AG04450 (cell line): ENCODE results near the gene STYX. TPM values are rescaled to one million over a fixed set of nuclear protein-coding genes. Genes with fewer than 3 reads are reported as not detected.
"Not testable (repeated sequence)": the region's sequence is repeated elsewhere in the genome, so short reads cannot be mapped to it uniquely, and the experiment has no call there.

Source experiments
- CTCF ChIA-PET: fragments of 300-600, 350-600 bp; formaldehyde crosslinking; extraction: SDS; loops from one replicate; lab custom pipeline; 2022; ENCODE audit warnings: antibody characterized with exemption, inconsistent platforms; lab: Charles Lee
- POLR2A ChIA-PET: fragments of 350-600 bp; formaldehyde crosslinking; extraction: SDS; loops from one replicate; lab custom pipeline; 2021; ENCODE audit warnings: antibody characterized with exemption, inconsistent platforms; lab: Yijun Ruan, JAX
- DNase-seq: peaks from one replicate; pipeline ENCODE4 v3.0.0-alpha.2; 2011; ENCODE audit warnings: low read depth, low spot score
- H3K27ac ChIP-seq: one replicate; pipeline ENCODE4 v1.5.1; 2012; ENCODE audit warnings: low read depth, low read length, control low read depth
- H3K27me3 ChIP-seq: one replicate; pipeline ENCODE4 v1.6.0; 2012; ENCODE audit warnings: low read length; ENCODE audit not compliant: control insufficient read depth, insufficient read depth
- H3K4me3 ChIP-seq: 2 replicates; pipeline ENCODE4 v1.5.1; 2011; ENCODE audit warnings: mild to moderate bottlenecking, low read depth, low read length, control low read depth
- H3K9me3 ChIP-seq: 2 replicates; pipeline ENCODE4 v1.5.1; 2012; ENCODE audit warnings: low read length; ENCODE audit not compliant: control insufficient read depth, insufficient read depth
- polyA plus RNA-seq: library from polyadenylated mRNA; depleted of rRNA; stranded (reverse); fragments of >200 nt; gene quantifications from 2 replicates; pipeline ENCODE4 v1.2.3, GENCODE V29; 2011
- TF ChIP-seq, protein P1 (sequence below): IDR thresholded peaks from 2 replicates; pipeline ENCODE4 v1.5.1; 2011; ENCODE audit warnings: low read depth, low read length, control low read depth, inconsistent platforms

Gene STYX
- polyA plus RNA-seq, 1 experiment = 13.1 TPM

DNA sequence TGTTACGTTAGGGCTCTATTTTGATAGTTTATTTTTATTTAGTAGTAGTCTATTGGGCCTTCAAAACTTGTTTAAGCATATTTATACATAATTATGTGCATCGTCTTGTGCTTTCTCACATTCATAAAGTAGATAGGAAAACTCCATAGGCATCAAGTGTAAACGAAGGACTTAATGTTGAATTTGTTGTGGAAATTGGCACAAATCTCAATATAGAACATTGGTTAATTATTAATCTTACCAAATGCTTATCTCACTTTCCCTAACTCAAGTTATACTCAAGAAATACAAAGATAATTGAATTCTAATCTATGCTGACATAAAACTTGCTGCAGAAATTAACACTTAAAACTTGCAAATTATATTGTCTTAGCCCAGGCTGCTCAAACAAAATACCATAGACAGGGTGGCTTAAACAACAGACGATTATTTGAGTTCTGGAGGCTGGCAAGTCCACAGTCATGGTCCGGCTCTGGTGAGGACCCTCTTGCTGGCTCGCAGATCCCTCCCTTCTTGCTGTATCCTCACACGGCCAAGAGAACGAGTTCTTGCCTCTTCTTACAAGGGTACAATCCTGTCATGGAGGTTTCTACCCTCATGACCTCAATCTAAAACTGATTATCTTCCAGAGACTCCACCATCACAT lies 18.8 kb downstream of the STYX start:
- Histone ChIP-seq H3K27me3 (no peaks in the 10 kb centered on the region), H3K9me3 (no peaks in the 10 kb centered on the region), H3K4me3 (no peak overlapping the region), H3K27ac (no peak overlapping the region)
- no peak for DNase-seq
- TF ChIP-seq, protein P1, sequence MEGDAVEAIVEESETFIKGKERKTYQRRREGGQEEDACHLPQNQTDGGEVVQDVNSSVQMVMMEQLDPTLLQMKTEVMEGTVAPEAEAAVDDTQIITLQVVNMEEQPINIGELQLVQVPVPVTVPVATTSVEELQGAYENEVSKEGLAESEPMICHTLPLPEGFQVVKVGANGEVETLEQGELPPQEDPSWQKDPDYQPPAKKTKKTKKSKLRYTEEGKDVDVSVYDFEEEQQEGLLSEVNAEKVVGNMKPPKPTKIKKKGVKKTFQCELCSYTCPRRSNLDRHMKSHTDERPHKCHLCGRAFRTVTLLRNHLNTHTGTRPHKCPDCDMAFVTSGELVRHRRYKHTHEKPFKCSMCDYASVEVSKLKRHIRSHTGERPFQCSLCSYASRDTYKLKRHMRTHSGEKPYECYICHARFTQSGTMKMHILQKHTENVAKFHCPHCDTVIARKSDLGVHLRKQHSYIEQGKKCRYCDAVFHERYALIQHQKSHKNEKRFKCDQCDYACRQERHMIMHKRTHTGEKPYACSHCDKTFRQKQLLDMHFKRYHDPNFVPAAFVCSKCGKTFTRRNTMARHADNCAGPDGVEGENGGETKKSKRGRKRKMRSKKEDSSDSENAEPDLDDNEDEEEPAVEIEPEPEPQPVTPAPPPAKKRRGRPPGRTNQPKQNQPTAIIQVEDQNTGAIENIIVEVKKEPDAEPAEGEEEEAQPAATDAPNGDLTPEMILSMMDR = no peak
- CTCF ChIA-PET = no interaction called here
- POLR2A ChIA-PET = no interaction called here

DNA sequence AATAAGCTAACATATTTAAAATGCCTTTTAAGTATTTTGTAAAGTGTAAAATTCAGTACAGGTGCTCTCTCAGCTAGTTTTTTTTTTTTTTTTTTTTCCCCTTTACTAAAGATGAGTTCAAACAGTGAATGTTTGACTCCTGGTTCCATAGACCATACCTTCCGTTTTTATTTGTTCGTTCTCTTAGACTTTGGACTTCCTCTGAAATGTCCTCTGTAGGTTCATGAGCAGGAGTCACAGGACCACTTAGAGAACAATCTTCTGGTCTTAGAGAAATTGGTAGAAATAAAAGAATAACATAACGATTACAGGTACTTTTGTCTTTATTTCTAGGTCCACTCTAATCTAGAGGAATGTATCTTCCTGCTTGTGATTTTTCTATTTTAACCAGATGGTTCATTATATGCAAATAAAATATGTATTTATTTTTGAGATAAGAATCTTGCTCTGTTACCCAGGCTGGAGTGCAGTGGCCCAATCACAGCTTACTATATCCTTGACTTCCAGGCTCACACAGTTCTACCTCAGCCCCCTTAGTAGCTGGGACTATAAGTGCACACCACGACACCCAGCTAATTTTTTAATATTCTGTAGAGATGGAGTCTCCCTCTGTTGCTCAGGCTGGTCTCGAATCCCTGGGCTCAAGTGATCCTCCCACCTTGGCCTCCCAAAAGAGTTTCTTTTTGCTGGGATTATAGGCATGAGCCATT lies 25.8 kb downstream of the STYX start:
- TF ChIP-seq, protein P1 = no peak
- Histone ChIP-seq H3K9me3 (no peaks in the 10 kb centered on the region), H3K27ac (no peak overlapping the region), H3K4me3 (no peak overlapping the region), H3K27me3 (no peaks in the 10 kb centered on the region)
- CTCF ChIA-PET = no interaction called here
- POLR2A ChIA-PET = no interaction called here
- no peak for DNase-seq

DNA sequence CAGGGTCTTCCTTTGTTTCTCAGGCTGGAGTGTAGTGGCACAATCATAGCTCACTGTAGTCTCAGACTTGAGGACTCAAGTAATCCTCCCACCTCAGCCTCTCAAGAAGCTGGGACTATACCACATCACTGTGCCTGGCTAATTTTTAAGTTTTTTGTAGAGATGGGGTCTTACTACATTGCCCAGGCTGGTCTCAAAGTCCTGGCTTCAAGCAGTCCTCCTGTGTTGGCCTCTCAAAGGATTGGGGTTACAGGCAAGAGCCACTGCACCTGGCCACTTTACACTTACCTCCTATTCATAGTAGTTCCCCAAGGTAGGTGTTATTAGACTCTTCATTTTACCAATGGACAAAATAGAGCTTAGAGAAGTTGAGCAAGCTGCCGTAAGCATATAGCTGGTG lies 29.2 kb downstream of the STYX start:
- H3K27ac ChIP-seq = no peak overlapping the region
- no peaks in the 10 kb centered on the region for H3K9me3 ChIP-seq
- no peak overlapping the region for H3K4me3 ChIP-seq
- TF ChIP-seq, protein P1 = no peak
- no peaks in the 10 kb centered on the region for H3K27me3 ChIP-seq
- POLR2A ChIA-PET = no interaction called here
- DNase-seq = no peak
- CTCF ChIA-PET = no interaction called here

DNA sequence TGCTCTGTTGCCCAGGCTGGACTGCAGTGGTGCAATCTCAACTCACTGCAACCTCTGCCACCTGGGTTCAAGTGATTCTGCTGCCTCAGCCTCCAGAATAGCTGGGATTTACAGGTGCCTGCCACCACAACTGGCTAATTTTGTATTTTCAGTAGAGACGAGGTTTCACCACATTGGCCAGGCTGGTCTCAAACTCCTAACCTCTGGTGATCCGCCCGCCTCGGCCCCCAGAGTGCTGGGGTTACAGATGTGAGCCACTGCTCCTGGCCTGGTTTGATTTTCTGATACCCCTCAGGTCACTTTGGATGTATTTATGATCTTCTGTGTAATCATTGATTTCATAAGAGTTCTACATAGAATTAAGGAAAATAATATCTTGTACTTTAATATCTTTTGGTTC lies 33.0 kb downstream of the STYX start:
- POLR2A ChIA-PET, H3K27me3 ChIP-seq, H3K9me3 ChIP-seq, DNase-seq, H3K4me3 ChIP-seq, H3K27ac ChIP-seq: not testable (repeated sequence)
- CTCF ChIA-PET = interaction anchor here (0.6 kb wide), 1 partner anchor 22 kb away, joined by 3 read pairs; no protein-coding TSS in a partner anchor

DNA sequence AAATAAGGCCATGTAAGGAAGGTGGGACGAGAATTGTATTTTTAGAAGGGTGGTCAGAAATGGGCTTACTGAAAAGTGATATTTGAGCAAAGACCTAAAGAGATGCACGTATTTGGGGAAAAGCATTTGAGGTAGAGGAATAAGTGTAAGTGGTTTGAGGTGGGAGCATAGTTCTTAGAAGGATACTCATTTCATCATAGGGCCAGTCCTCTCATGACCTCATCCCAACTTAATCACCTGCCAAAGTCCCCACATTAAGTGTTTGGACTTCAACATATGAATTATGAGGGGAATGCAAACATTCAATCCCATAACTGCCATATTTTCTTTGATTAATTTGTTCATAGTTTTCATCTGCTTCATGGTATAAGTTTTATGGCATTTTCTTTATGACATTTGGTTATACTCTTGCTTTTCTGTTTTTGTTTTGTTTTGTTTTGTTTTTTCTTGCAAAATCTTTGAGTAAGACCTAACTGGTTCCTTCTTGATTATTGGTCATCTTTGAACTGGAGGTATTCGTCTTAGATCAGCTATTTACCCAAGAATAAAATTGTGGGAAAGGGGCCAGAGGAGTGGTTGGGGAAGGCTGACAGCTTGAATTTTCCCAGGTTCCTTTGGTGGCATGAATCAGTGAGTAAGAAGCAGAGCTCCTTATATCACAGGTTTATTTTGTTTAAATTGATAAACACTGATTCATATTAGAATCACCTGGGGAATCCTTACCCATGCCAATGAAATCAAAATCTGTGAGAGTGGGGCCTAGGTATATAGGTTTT lies 37.3 kb downstream of the STYX start:
- TF ChIP-seq, protein P1 = no peak
- ChIA-PET POLR2A (no interaction called here), CTCF (no interaction called here)
- Histone ChIP-seq H3K27me3 (no peaks in the 10 kb centered on the region), H3K27ac (no peak overlapping the region), H3K9me3 (no peaks in the 10 kb centered on the region), H3K4me3 (no peak overlapping the region)
- no peak for DNase-seq
